ENCODE results near the gene LDB3. TPM values are rescaled to one million over a fixed set of nuclear protein-coding genes. Genes with fewer than 3 reads are reported as not detected.

Gene LDB3
- total and polyA plus RNA-seq, 9 of the 15 experiments (the other 6 are each of a cell fraction or from before 2014, with no cell fraction given), result 0.03 TPM; not detected in 8

DNA sequence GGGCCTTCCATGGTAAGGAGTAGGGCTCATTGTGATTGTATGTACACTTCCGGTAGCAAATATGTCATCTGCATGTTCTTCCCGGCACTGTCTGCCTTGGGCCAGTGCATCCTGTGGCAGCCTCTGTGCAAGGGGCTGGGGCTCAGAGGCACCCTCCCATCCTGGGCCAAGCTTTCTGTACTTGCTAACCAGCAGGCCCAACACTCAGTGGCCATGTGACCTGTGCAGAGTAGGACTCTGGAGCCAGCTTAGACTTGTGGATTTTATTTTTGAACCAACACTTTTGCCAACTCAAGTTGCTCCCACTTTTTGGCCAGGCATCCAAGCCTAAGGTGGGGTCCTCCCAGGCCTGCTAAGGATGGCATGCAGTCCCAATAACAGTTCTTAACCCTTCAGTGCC, 25.0 kb downstream of the LDB3 start:
- in situ Hi-C loops (cut with MboI) (no loop called here), intact Hi-C loops (cut with micrococcal nuclease) (no loop called here)
- DNase-seq (ENCODE audit: extremely low read depth in 1 of 4, low spot score in 3 of 4) (no peak), ATAC-seq (no peak), FAIRE-seq (no peak)
- no peak overlapping the region for H3K27ac ChIP-seq (ENCODE audit: extremely low read depth, low read depth, low read length)
- 86% methylated on average over 1 of the region's 2 CpGs for WGBS (ENCODE audit: insufficient coverage, low coverage, missing lambda C conversion rate)
- no peaks in the 10 kb centered on the region for H3K36me3 ChIP-seq (ENCODE audit: control insufficient read depth, insufficient read depth, low read length)
- no peak overlapping the region for H3K4me3 ChIP-seq
- H3K4me2 ChIP-seq (ENCODE audit: insufficient read depth, low read length), result no peak overlapping the region
- H3K4me1 ChIP-seq (replicated peaks in 1 of 2; ENCODE audit: control insufficient read depth in 2 of 2, insufficient read depth in 2 of 2, low read length in 2 of 2), result peaks cover 0 to 6% of the 10 kb centered on the region in 2 experiments; a peak in 1 of 5 replicates
- no TSS peak for BruUV-seq (replicated peaks)
- peak overlapping the region in 1 of 2 experiments; percentile 10; a peak in 1 of 4 replicates for H3K9ac ChIP-seq (ENCODE audit: insufficient read depth in 1 of 2, low read depth in 2 of 2, low read length in 2 of 2)
- CTCF ChIA-PET (ENCODE audit: low intra/inter-chr PET ratio), result interaction anchor here (1.1 to 1.5 kb wide), 3 partner anchors 205 to 267 kb away, joined by 4 read pairs; no protein-coding TSS in a partner anchor
- POLR2A ChIA-PET, result interaction anchor here (0.7 kb wide), 1 partner anchor 14 kb away, joined by 3 read pairs; no protein-coding TSS in a partner anchor
- peaks cover 3% of the 10 kb centered on the region for H3K9me1 ChIP-seq (ENCODE audit: control insufficient read depth, insufficient read depth, low read length)
- TF ChIP-seq RBM22 (IDR thresholded peaks at IDR 0.05; ENCODE audit: low read depth, low read length, poor library complexity, severe bottlenecking), result no peak
- TF ChIP-seq, protein P1, sequence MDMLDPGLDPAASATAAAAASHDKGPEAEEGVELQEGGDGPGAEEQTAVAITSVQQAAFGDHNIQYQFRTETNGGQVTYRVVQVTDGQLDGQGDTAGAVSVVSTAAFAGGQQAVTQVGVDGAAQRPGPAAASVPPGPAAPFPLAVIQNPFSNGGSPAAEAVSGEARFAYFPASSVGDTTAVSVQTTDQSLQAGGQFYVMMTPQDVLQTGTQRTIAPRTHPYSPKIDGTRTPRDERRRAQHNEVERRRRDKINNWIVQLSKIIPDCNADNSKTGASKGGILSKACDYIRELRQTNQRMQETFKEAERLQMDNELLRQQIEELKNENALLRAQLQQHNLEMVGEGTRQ (CRISPR knock-in tag; IDR thresholded peaks at IDR 0.05), result 0 out of 2 replicates have a peak, but pooled peaks have one; percentile 3
- H3K27me3 ChIP-seq (ENCODE audit: control insufficient read depth in 2 of 2, insufficient read depth in 2 of 2, low read length in 2 of 2), result peaks cover 0 to 5% of the 10 kb centered on the region in 2 experiments; a peak in 1 of 5 replicates
- H4K20me1 ChIP-seq (replicated peaks; ENCODE audit: control insufficient read depth, insufficient read depth, low read length), result no peaks in the 10 kb centered on the region
- H3K79me2 ChIP-seq (ENCODE audit: control insufficient read depth, insufficient read depth, low read length), result no peaks in the 10 kb centered on the region
- H2AFZ ChIP-seq (ENCODE audit: low read depth, low read length), result no peak overlapping the region
- no peaks in the 10 kb centered on the region for H3K9me3 ChIP-seq (replicated peaks; ENCODE audit: control insufficient read depth, insufficient read depth, low read depth, low read length)
